GM19438 (cell line): ENCODE data around the gene PRIM2.
A peak's percentile ranks its signal among the peaks of the same experiment; 100 is the strongest.
"Not testable (repeated sequence)": the region's sequence is repeated elsewhere in the genome, so short reads cannot be mapped to it uniquely, and the experiment has no call there.

Experiments
- ATAC-seq: cut with Tn5 transposase; IDR thresholded peaks from one replicate; pipeline ENCODE4 v1.9.1; 2021; ENCODE audit warnings: low read depth; ENCODE audit not compliant: unreplicated experiment

The PRIM2 gene, protein sequence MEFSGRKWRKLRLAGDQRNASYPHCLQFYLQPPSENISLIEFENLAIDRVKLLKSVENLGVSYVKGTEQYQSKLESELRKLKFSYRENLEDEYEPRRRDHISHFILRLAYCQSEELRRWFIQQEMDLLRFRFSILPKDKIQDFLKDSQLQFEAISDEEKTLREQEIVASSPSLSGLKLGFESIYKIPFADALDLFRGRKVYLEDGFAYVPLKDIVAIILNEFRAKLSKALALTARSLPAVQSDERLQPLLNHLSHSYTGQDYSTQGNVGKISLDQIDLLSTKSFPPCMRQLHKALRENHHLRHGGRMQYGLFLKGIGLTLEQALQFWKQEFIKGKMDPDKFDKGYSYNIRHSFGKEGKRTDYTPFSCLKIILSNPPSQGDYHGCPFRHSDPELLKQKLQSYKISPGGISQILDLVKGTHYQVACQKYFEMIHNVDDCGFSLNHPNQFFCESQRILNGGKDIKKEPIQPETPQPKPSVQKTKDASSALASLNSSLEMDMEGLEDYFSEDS

DNA sequence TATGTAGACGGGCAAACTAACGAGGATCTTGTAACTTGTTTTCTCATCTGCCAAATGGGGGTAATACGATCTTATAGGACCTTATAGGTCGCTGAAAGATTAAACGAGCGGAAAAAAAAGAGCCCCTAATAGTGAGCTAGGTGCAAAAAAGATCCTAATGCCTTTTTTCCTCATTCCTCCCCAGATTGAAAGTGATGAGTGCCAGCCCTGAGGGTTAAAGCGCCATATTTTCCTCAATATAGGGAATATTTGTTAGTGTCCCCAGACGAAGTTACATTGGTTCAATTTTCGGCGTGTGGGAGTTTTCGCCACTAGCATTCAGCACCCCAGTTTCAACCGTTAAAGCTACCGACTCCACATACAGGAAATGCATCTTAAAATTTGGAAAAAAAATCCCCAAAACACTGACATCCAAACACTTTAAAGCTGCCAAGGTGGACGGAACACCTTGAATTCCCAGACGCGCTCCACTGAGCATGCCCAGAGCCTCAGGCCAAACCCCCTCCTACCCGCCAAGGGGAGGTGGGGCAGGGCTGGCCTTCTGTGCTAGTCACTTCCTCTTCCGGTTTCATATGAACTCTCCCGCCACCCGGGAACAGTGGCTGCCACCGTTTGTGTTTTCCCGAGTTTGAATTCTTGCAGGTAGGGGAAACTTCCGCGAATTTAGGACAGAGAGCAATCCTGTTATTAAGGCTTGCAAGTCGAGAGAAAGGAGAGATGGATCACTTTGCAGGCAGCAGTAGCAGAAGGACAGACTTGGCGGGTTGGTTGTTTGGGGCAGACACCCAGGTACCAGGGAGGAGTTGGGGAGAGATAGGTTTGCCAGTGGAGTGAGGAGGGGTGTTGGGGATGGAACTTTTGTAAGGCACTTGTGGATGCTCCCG is at the start of gene PRIM2:
TSS of gene PRIM2 (plus strand) at position 571 of the 884 bp plus-strand sequence. CDS start 816 bp downstream, outside the sequence.
- ATAC-seq, result peak; percentile 84

DNA sequence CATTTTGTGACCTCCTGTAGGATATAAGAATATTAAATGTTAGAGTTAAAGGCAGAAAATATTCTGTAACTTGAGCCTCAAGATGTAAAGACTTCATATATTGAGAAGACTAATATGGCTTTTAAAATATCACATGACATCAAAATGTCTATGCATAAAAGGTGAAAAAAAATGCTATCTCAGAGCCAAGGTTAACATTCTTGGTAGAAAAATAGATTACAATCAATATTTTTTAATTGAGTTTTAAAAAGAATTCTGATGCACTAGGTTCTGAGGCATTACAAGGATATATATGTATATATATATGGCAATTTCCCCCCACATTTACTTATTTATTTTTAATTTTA is 49.2 kb upstream of the PRIM2 start:
- no peak for ATAC-seq

DNA sequence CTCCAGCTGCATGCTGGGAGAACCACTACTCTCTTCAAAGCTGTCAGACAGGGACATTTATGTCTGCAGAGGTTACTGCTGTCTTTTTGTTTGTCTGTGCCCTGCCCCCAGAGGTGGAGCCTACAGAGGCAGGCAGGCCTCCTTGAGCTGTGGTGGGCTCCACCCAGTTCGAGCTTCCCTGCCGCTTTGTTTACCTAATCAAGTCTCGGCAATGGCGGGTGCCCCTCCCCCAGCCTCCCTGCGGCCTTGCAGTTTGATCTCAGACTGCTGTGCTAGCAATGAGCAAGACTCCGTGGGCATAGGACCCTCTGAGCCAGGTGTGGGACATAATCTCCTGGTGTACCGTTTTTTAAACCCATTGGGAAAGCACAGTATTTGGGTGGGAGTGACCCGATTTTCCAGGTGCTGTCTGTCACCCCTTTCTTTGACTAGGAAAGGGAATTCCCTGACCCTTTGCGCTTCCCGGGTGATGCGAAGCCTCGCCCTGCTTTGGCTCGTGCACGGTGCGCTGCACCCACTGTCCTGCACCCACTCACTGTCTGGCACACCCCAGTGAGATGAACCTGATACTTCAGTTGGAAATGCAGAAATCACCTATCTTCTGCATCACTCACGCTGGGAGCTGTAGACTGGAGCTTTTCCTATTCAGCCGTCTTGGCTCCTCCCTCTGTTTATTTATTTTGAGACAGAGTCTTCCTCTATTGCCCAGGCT is 43.2 kb upstream of the PRIM2 start:
- ATAC-seq, result not testable (repeated sequence)

DNA sequence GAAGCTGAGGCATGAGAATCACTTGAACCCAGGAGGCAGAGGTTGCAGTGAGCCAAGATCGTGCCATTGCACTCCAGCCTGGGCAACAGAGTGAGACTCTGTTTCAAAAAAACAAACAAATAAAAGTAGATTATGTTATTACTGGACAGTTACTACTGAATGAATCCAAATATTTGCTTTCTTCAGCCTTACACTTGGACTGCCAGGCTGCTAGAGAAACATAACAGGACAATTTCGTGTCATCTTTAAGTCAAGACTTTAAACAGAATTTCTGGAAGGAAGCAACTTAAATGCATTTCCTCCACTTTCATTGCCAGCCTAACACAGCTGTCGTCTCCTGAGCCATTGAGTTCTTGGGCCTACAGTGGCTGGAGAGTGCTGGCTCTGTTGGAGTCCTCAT is 42.0 kb upstream of the PRIM2 start:
- ATAC-seq, result no peak

DNA sequence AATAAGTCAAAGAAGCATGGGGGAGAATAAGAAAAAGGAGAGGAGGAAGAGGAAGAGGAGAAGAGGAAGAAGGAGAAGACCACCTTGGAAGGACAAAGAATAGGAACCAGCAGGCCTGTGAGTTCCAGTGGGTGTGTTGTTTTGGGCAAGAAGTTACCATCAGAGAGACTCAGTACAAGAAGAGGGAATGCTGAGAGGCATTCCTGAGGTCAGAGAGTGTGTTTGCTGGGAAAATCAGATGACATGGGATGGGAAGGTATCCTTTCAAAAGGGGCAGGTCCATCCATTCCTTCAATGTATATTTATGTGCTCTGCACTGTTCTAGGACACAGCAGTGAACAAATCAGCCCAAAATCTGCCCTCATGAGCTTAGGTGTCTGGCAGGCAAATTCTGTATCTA is 40.5 kb upstream of the PRIM2 start:
- ATAC-seq, result no peak

DNA sequence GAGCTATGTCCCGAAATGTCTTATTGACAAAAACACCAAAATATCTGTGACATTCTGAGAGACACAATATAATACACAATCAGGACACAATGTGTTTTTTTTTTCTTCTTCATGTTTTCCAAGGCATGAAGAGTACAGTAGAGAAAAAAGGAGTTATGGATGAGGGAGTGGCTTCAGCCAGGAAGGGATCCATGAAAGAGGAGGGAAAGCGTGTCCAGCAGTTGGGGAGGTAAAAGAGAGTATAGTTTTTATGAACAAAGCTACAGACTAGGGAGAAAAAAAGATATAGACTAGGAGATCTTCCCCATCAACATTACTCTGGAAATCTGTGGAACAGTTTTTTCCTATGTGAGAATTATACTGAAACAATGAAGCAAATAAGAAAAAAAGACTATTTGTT is 38.9 kb upstream of the PRIM2 start:
- no peak for ATAC-seq

DNA sequence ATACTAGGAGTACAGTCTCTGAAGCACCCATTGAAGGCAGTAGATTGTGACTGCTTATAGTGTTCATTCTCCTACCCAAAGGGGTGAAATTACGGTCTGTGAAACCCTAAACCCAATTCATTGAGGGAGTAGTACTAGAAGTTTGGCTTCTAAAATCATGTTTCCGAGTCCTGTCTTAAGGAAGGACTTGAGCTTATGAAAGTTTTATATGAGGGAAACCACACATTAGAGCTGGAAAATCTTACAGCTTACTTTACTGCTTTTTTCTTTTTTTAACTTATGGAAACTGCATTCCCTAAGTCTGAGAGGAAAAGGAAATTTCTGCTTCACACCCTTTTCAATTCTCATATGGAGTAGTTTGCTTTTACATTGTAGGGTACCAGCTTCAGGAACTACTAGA is 38.4 kb upstream of the PRIM2 start:
- no peak for ATAC-seq

DNA sequence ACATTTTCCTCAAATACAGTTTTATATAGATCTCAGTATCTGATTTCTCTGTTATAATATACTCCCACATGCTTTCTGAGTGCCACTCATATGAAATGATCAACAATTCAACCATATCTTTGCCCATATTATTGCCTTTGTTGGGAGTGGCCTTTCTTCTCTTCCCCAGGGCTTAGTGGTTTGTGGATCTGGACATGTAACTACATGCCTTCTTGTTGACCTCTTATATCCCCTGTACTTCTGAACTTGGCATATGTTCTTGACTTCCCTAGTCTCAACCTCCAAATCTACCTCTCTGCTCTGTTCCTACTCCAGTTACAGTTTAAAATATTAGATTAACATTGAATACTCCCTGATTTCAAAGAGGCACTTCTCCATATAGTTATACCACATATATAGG is 34.3 kb upstream of the PRIM2 start:
- no peak for ATAC-seq

DNA sequence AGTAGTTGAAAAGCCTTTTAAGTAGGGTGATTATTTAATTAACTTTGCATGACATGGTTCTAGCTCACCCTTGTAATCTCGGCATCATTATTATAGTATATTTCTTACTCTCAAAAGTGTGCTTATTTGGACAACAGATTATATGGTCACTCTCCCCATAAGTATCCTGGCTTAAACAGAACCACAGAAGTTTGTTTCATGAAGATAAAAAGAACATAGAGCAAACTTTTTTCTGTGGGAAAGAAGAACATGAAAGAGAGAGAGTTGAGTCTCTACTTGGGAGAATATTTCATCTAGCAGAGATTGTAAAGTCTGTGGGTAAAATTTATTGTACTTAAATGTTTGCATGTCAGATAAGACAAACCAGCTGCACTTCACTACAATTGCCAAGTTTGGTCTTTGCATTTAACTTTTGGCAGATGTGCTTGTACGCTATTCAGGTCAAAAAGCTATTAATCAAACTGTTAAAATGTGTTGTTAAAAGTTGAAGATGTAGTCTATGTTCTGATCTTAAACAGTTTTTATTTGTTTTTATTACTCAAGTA is 33.4 kb upstream of the PRIM2 start:
- no peak for ATAC-seq

DNA sequence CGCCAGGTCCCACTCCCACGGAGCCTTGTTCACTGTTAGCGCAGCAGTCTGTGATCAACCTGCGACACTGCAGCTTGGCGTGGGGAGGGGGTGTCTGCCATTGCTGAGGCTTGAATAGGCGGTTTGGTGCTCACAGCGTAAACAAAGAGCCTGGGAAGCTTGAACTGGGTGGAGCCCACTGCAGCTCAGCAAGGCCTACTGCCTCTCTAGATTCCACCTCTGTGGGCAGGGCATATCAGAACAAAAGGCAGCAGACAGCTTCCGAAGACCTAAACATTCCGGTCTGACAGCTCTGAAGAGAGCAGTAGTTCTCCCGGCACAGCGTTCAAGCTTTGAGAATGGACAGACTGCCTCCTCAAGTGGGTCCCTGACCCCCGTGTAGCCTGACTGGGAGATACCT is 29.3 kb upstream of the PRIM2 start:
- ATAC-seq, result not testable (repeated sequence)

DNA sequence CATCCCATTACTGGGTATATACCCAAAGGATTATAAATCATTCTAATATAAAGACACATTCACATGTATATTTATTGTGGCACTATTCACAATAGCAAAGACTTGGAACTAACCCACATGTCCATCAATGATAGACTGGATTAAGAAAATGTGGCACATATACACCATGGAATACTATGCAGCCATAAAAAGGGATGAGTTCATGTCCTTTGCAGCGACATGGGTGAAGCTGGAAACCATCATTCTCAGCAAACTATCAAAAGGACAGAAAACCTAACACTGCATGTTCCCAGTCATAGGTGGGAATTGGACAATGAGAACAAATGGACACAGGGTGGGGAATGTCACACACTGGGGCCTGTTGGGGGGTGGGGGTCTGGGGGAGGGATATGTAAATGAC is 24.0 kb upstream of the PRIM2 start:
- not testable (repeated sequence) for ATAC-seq

DNA sequence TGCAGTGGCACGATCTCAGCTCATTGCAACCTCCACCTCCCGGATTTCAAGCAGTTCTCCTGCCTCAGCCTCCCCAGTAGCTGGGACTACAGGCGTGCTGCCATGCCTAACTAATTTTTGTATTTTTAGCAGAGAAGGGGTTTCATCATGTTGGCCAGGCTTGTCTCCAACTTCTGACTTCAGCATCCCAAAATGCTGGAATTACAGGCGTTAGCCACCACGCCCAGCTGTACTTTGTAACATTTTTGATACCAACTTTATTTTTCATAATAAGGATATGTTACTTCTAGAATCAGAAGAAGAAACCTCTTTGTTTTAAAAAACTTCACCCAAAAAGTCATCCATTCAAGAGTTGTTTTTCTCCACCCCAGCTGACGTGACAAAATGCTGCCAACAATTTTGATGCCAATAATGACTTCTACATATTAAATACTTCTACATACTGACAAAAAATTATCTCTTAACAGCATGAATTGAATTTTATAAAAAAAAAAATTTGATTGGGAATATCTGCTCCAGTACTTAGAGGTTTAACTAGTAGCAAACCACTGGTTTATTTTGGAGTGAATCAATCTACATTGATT is 22.5 kb upstream of the PRIM2 start:
- ATAC-seq, result no peak

DNA sequence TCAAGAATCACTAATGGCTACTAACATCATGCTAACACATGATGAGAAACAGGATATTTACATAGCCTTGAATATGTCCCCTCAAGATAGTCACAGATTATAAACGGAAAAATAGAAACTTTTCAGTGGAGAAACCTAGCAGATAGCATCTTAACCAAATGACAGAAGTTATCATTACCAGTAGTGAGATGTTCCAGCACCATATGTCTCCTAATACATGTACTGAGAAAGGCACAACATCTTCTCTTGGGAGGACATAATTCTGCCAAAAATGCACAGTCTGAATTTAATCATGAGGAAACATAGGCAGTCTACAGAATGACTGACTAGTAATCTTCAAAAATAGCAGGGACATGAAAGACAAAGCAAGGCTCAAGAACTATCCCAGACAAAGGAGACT is 19.9 kb upstream of the PRIM2 start:
- no peak for ATAC-seq

DNA sequence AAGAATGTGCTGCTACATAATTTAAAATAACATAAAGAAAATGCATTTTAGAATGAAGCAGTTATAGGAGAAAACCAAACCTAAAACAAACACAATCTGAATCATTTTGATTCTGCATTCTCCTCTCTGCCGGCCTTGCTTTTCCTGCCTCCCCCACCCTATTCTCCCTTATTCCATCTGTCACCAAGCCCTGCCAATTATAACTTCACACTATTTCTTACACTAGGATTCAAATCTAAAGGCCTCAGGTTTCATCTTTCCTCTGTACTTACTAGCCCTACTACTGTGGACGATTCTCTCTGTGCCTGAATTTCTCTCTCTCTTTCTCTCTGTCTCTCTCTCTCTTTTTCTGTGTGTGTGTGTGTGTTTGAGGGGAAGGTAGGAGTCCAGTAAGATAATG is 18.7 kb upstream of the PRIM2 start:
- no peak for ATAC-seq

DNA sequence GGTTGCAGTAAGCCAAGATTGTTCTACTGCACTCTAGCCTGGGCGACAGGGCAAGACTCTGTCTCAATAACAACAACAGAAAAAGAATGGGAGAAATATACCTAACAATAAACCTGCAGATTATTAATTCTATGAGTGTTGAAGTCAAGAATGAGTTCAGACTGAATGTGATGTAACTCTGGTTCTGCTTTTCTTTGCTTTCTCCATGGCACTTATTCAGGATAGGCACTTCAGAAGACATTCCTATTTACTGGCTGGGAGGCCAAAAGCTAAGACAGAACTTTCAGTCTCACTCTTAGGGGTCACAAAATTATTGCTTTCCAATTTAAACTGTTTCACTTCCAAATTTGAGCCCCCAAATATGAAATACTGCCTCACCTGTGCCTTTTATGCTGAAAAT is 15.7 kb upstream of the PRIM2 start:
- no peak for ATAC-seq

DNA sequence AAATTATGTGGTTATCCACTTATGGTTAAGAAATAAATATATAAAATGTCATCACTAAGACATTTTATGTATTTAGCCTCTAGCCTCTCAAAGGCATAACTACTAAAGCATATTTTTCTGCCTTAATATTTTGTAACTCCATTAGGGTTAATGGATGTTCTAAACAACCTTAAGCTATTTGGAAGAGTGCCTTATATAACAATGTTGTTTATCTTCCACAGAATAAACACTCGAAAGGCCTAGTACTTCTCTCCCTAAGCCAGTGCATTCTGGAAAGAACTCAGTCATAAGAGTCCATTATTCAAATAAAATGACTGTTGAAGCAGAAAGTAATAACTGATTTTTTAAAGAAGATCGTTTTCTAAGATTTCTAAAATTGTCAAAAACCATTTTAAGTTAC is 15.0 kb upstream of the PRIM2 start:
- ATAC-seq, result no peak

DNA sequence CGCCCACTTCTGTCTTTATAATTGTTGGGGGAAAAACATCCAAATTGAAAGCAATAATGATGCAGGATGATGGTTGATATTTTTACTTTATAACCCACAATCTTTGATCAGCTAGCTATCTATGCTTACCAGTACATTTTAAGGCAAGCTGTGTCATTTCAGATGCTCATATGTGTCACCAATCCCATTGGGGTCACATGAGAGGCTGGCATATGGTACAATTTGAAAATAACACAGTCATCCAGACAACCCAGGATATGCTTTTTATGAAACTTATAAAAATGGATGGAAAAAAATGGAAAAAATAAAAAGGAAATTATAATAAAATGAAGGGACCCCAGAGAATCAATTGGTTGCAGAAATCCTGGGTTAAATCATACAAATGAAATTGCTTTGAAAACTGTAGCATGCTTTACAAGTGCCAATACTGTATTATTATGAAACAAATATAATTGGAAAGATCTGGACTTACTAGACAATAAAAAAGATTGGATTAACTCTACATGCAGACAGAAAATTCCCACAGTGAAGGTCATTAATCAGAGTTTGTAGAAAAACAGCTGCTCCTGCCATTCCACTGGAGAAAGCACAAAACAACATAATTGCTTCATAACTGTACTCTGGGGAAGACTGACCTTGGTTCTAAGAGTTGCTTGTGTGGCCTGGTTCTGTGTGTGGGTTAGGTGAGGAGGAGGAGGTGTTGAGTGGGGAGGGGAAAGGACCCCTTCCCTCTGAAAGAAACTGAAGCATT is 13.3 kb upstream of the PRIM2 start:
- ATAC-seq, result no peak

DNA sequence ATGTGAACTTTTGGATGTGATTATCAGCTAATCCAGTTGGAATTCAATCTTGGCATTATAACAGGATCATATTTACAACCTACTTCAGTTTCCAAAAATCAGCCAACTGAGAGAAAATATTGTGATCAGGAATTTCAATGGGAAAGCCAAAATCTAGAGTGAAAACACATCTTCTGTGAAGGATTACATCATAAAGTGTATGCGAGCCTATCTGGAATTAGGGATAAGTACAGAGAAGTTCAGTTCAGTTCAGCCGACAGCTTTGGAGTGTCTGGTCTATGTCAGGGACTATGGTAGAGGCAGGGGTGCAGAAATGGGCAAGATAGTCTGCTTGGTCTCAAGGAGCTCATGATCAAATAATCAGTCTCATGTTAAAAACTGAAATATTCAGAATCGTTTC is 12.3 kb upstream of the PRIM2 start:
- ATAC-seq, result no peak

DNA sequence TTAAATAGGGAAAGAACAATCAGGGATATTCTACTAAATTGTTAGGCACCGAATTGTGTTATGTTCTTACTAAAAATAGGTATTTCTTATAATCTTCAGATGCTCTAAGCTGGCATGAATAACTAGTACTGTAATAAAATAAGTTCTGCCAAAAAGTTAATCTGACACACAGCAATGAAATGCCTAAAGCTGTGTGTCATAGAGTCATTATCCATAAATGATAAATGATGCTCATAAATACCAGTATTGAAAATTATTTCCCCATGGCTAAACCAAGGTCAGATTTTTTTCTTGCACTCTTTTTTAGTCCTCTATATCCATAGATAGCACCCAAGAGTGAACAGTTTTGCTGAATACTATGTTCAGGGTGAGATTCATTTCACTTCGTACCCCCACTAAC is 11.7 kb upstream of the PRIM2 start:
- no peak for ATAC-seq

DNA sequence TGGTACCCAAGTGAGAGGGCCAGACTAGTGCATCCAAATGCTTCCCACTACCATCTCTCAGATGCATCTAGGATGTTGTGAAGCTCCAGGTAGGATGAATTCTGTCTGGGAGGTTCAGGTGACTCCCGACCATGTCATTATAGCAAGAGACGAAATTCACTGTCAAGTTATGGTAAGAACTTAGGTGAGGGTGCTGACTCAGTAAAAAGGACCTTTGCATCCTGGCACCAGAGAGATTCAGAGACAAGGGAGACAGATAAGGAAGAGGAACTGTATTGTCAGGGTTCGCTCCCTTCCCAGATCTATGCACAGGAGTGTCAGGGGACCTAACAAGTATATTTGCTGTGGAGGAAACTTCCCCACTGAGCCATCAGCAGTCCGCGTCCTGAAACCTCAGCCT is 11.2 kb upstream of the PRIM2 start:
- no peak for ATAC-seq
